ENCODE results near the gene PHLDA2.
"Not testable (repeated sequence)": the region's sequence is repeated elsewhere in the genome, so short reads cannot be mapped to it uniquely, and the experiment has no call there.

PHLDA2 gene

GRCh38 chr11:2912498-2912897 lies 16.7 kb downstream of the PHLDA2 start:
- DNase-seq = no peak

DNA sequence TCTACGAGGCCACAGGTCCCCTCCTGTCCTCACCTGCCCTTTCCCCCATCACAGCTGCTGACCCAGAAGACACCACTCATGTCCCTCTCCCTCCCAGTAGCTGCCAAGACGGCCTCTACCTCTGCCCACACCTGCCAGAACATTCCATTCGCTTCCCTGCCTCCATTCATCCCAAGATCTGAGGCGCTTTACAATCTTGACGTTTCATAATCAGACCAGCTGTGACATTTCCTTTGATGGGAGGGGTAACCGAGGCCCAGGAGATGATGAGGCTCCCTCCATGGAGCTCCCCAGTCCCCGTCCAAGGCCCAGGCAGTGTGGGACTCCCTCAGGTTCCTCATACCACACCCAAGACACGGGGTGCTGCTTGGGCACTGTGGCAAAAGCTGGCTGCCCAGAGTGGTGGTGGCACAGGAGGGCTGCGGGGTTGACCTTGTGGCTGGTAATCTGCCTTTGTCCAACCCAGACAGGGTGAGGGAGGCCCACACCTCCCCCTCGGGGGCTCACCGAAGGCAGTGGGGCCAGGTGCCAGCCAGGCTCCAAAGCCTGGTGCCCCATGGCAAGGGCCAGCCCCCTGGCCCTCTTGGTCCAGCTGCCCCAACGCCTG lies 17.3 kb downstream of the PHLDA2 start:
- no peak for DNase-seq

GRCh38 chr11:2911088-2911784 lies 18.0 kb downstream of the PHLDA2 start:
- DNase-seq = no peak

DNA sequence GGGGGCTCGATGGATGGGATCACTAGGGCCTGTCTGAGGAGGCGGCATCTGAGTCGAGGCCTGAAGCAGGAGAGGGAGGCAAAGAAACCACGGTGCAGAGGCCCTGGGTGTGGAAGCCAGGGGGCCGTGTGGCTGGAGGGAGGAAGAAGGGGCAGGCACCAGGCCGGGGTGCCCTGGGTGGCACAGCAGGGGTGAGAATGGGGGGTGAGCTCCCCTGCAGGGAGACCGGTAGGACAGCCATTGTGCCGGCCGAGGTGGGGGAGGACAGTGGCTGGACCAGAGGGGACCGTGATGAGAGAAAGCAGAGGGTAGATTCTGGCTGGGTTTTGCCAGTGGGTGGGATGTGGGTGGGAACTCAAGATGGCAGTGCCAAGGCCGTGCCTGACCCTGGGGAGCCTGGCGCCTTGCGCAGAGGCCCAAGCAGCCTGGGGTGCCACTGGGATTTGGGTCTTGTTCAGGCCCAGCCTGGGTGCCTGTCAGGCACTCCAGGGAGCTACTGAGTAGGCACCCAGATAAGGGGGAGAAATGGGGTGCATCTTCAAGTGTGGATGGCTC lies 18.7 kb downstream of the PHLDA2 start:
- DNase-seq = no peak

DNA sequence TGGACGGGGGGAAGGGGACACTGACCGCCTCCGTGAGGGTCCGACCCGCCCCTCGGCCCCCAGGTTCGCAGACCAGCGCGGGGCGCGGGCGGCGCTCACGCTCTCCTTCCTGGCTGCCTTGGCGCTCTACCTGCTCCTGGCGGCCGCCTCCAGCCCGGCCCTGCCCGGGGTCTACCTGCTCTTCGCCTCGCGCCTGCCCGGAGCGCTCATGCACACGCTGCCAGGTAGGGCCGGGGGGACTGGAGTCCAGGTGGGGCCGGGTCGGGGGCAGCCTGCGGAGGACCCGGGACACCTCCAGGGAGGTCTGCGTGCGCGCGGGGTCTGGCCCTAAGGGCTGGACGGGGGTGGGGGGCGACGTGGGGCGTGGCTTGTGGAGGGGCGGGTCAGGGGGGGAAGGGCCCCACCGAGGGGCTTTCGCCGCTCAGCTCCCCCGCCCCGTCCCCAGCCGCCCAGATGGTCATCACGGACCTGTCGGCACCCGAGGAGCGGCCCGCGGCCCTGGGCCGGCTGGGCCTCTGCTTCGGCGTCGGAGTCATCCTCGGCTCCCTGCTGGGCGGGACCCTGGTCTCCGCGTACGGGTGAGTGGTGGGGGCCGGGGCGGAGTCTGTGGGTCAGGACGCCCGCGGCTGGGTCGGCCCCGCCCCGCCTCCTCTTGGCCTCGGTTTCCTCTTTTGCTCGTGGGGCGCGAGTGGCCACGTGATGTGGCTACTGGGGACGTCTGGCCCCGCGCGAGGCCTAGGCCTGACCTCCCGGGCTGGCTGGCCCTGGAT lies 19.9 kb downstream of the PHLDA2 start:
- DNase-seq = no peak

DNA sequence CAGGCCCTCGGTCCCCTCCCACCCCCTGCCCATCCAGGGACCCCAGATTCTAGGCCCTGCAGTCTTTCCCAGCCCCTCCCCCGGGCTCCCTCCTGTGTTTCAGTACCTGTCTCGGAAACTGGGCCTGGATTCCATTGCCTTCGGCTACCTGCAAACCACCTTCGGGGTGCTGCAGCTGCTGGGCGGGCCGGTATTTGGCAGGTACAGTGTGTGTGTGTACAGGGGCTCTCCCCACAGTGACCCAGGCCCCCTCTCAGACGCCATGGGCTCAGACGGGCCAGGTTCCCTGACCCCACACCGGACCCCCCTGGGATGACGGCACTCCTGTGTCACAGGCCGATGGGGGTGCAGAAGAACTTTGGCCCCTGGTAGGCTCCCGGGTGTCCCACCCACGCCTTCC lies 21.1 kb downstream of the PHLDA2 start:
- DNase-seq = no peak

DNA sequence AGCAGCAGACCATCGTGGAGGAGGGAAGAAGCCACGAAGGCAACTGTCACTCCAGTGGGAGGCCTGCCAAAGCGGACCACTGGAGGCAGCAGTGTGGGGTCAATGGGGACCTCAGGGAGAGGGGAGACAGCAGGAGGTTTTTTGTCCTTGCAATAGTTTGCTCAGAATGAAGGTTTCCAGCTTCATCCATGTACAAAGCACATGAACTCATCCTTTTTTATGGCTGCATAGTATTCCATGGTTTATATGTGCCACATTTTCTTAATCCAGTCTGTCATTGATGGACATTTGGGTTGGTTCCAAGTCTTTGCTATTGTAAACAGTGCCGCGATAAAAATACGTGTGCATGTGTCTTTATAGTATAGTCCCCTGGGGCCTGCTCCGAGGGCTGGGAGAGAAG lies 23.9 kb downstream of the PHLDA2 start:
- DNase-seq = not testable (repeated sequence)

DNA sequence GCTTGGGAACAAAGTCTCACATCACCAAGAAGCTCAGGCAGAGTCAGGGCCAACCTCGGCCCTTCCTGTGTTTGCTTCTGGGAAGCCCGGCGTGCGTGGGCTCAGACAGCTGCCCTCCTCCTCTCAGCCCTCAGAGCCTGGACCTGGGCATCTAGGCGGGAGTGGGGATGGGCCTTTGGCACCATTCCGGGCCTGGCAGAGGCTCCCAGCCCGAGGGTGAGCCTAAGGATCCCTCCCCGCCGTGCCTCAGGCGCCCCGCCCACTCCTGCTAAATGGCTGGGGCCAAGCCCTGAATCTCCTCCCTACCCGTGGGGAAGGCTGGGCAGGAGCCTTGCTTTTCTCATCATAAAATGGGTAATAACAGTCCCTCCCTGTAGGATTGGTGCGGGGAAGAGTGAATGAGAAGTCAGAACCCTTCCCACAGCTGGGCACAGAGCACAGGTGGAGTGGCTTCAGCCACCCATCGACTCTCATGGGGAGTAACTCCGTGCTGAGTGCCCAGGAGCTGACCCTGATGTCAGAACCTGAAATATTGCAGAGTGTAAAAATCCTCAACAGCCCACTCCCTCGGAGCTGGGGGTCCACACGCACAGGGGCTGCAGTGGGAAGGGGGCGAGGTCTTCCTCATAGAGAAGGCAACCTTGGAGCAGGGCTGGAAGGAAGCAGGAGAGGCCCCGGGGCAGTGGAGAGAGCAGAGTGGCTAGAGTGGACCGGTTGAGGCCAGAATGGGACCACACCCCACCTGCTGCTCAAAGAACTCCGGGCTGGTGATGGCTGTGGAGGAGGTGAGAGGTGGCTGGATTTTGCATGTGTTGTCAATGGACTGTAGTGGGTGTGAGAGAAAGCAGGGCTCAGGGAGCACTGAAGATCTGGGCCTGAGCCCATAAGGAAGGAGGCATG lies 24.8 kb downstream of the PHLDA2 start:
- no peak for DNase-seq

GRCh38 chr11:2903672-2904011 lies 25.6 kb downstream of the PHLDA2 start:
- no peak for DNase-seq

- no peak for DNase-seq
Measured at GRCh38 chr11:2902784-2903671, 26.2 kb downstream of the PHLDA2 start.

GRCh38 chr11:2901854-2902783 lies 27.1 kb downstream of the PHLDA2 start:
- DNase-seq = peak; percentile 93

DNA sequence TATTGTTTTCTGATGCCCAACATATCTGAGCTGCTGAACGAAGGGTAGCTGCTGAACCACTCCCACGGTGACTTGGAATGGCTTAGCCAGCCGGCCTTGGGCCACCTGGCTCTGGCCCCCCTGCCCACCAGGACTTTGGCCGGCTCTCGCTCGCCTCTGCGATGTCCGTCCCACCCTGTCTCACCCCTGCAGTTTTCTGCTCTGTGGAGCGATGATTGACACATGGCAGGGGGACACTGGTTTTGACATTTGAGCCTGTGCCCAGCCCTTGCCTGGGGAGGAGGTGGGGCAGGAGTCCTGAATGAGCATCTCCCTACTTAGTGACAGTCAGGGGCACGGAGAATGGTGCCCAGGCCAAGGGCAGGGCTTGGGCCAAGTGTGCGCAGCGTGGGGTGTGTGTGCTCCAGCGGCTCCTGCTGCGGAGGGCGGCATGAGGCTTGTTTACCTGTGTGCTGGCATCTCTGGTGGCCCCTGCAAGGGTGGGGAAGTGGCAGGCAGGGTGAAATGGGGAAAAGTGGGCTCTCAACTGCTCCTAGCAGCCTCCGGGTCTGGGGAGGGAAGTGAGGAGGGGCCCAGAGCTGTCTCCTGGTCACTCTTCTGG lies 27.9 kb downstream of the PHLDA2 start:
- DNase-seq = no peak

DNA sequence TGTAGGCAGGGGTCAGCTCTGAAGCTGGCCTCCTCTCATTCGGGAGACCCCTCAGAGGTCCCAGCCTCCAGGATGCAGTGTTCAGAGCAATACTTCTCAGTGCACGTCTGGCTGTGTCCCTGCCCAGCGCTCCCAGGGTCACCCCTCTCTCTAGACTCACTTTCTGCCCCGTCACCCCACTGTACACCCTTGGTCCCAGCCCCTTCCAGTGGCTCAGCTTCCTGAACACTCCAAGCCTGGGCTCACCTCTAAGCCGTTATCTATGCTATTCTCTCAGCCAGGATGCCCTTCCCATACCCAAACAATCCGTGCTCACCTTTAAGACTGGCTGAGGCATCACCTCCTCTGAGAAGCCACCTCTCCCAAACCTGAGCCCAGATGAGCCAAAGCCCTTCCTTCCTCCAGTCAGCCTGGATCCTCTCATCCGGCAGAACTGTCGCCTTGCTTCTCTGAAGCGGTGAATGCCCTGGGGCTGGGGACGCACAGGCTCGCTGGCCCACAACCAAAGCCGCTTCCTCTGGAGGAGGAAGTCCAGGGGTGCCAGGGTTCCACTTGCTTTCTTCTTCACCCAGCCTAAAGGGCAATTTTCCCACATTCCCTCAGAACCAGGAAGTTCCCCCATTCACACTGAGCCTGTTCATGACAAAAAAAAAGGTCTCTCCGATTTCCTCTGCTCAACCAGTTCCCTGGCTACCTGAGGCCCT lies 30.0 kb downstream of the PHLDA2 start:
- peak; percentile 20 for DNase-seq

DNA sequence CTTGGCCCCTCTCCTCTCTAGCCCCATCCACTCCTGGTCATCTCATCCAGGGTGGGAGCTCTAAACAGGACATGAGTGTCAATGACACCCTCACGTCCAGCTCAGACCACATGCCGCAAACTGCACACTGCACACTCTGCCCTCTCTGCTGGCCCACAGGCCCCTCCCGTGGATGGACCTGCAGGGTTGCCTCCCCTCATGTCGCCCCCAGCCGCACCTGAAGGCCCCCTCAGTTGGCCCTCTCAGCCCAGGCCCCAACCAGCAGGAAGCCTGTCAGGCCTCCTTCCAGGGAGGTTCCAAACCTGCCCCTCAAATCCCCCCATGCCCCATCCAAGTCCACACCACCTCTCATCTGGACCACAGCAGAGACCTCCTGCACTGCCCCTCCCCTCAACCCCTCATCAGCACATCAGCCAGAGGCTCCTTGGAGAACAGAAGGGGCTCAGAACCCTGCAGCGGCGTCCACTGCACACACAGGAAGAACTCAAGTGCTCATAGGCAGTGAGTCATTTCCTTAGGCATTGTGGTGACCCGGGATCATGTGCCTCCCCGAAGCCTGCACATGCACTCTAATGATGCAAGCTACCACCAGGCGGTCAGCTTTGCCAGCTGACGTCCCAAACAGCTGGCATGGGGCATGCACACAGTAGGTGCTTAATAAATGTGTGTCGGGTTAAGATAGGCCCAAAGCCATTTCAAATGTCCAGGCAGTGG lies 30.7 kb downstream of the PHLDA2 start:
- peak; percentile 74 for DNase-seq

DNA sequence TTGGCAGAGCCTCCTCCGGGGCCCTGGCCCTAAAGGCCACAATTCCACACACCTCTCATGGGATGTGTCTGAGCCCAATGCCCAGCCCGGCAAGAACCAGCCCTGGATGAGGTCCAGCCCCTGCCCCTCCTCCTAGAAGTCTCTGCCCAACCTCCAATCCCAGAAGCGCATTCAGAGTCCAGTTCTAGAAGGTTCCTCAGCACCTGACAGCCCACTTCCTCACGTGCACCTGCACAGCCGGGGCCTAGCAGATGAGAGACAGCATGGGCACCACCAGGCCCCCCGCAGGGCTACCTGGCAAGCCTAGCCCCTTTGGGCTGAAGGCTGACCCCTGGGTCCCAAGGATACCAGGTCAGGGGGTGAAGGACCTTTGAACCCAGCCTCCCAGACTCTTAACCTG lies 32.2 kb downstream of the PHLDA2 start:
- DNase-seq = no peak

GRCh38 chr11:2896047-2896446 lies 33.2 kb downstream of the PHLDA2 start:
- DNase-seq = no peak

DNA sequence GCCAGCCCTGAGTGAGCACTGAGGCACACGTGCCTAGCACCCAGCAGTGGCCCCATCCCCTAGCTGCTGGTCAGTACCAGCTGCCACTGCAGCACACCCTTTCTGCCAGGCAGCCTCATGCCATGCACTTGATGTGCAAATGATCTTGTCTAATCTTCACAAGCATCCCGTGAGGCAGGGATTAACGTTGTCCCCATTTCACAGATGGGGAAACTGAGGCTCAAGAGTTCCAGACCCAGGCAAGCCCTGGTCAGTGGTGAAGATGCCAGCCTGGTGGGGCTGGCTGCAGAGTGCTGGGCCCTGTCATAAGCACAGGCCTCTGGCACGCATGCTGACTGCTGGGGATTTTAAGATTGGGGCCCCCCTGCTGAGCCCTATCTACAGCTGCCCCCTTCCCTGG lies 35.3 kb downstream of the PHLDA2 start:
- no peak for DNase-seq

DNA sequence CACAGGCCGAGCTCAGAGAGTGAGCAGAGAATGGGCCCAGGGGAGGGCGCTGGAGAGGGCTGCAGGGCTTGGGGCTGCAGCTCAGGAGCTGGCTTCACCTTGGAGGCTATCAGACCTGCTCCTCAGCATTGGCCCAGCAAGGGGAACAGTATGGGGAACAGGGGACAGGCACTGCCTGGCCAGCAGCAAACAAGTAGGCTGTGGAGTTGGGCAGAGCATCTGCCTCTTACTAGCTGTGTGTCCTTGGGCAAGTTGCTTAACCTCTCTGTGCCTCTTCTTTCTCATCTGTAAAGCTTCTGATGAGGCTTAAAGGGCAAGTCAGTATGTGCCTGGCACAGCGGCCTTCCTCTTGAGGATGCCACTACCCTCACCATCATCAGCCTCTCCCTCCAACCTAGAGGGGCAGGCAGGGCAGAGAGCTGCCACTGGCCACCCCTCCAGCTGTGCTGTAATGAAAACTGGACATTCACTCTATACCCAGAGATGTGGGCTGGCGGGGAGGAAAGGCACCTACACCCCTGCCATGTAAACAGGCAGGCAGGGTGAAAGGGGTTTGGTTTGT lies 36.2 kb downstream of the PHLDA2 start:
- DNase-seq = peak; percentile 45

All from CD4-positive, alpha-beta T cell treated with Interferon gamma for 1 hour (primary cell).